GM10248 (cell line): Measurements from ENCODE around the gene ITPKB.

Experiments used
- CTCF ChIA-PET: fragments of 300-600 bp; sonication (Branson Sonifier 250); formaldehyde crosslinking; extraction: SDS; loops from one replicate; lab custom pipeline; 2021; ENCODE audit warnings: antibody characterized with exemption; lab: Yijun Ruan, JAX
- POLR2A ChIA-PET: fragments of 350-650 bp; sonication (Branson Sonifier 250); formaldehyde crosslinking; extraction: SDS; loops from one replicate; lab custom pipeline; 2020; ENCODE audit warnings: antibody characterized with exemption; lab: Yijun Ruan, JAX
- DNase-seq: peaks from one replicate; pipeline ENCODE4 v3.0.0; 2012; ENCODE audit errors: extremely low spot score
- CTCF ChIP-seq: IDR thresholded peaks from 2 replicates; pipeline ENCODE4 v1.5.1; 2012; ENCODE audit warnings: mild to moderate bottlenecking, low read depth; ENCODE audit errors: extremely low read depth, missing control alignments, control extremely low read depth

The ITPKB gene

DNA sequence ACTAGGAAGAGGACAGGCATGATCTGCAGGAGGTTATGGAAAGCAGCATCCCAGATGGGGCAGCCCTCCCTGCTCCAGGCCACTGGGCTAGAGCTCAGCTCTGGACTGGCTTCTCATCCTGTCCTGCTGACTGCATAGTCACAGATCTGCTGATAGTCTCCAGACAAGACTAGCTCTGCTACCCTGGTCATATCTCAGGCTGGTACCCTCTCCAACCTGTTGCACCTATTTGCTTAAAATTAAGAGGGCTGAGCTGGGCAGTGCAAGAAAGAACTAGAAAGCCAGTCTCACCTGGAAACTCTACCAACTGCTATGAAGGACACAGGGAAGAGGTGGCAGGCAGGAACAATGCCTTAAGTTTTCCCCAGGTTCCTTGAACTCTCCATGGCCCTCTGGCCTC lies 40.4 kb downstream of the ITPKB start:
- POLR2A ChIA-PET, result no interaction called here
- no peak for TF ChIP-seq CTCF
- no peak for DNase-seq
- CTCF ChIA-PET, result interaction anchor here (1.5 to 1.9 kb wide), 4 partner anchors 16 to 64 kb away, joined by 3 to 9 read pairs (median 5); no protein-coding TSS in a partner anchor

GRCh38 chr1:226697929-226698544 lies 41.0 kb downstream of the ITPKB start:
- POLR2A ChIA-PET, result no interaction called here
- DNase-seq, result no peak
- CTCF ChIA-PET, result interaction anchor here (1.0 to 2.7 kb wide), 7 partner anchors 13 to 63 kb away, joined by 3 to 10 read pairs (median 5); partner anchors contain the start of gene ITPKB
- no peak for TF ChIP-seq CTCF

DNA sequence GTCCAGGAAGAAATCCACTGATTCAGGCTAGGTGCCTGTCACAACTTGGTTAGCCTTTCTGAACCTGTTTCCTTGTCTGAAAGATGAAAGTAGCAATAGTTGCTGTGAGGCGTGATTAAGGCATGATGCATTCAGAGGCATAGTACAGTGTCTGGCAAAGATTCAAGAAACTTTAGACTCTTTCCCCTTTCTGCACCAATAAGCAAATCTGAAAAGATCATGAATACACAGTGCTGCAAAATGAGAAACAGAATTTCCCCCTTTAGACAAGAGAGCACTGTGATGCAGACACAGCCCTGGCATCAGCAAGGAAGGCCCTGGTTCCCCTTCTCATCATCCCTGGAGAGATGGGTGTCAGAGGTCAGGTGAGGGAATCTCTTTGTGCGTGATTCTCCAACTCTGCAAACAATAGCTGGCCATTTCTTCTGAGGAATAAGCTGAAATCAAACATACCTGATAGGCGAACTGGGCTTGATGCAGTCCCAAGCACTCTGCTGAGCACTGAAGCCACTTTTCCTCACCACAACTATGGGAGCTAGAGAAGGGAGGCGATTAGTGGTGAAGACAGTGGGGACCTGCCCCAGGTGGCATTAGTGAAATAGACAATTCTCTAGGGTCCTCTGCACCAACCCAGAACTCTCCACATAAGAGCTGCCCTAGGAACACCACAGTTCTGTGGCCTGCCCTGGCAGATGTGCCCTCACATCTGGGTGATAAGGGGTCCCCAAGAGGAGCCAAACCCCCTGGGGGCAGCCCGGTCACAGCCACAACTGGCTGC lies 41.7 kb downstream of the ITPKB start:
- no peak for TF ChIP-seq CTCF
- ChIA-PET CTCF (interaction anchor here (1.0 to 2.7 kb wide), 8 partner anchors 14 to 62 kb away, joined by 3 to 10 read pairs (median 5); partner anchors contain the start of gene ITPKB), POLR2A (no interaction called here)
- peak; percentile 55 for DNase-seq

DNA sequence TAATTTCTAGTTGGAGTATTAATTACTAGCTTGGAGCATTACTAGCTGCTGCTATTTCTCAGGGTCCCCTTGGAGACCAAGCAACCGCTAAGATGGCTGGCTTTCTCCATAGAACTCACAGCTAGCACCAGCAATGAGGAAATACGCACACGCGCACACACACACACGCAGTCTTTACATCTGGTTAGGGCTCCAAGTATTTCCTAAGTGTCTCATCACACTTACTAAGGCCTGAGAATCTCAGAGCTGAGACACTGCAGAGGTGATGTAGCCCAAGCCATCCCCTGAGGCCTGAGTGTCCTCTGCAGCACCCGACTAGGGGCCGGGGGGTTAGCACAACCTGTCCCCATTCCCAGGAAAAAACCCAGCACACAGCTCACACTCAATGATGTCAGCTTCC lies 42.5 kb downstream of the ITPKB start:
- ChIA-PET CTCF (interaction anchor here (0.7 to 2.7 kb wide), 6 partner anchors 9 to 78 kb away, joined by 3 to 10 read pairs (median 3); no protein-coding TSS in a partner anchor), POLR2A (no interaction called here)
- DNase-seq, result no peak
- TF ChIP-seq CTCF, result no peak

GRCh38 chr1:226695335-226695900 lies 43.7 kb downstream of the ITPKB start:
- TF ChIP-seq CTCF, result no peak
- POLR2A ChIA-PET, result no interaction called here
- CTCF ChIA-PET, result interaction anchor here (1.2 to 2.7 kb wide), 4 partner anchors 10 to 28 kb away, joined by 3 to 10 read pairs (median 4); no protein-coding TSS in a partner anchor
- DNase-seq, result no peak

- CTCF ChIA-PET, result interaction anchor here (1.2 to 2.2 kb wide), 5 partner anchors 11 to 136 kb away, joined by 3 to 16 read pairs (median 5); no protein-coding TSS in a partner anchor
- TF ChIP-seq CTCF, result no peak
- DNase-seq, result no peak
- POLR2A ChIA-PET, result no interaction called here
Observed at GRCh38 chr1:226692823-226693222, 46.3 kb downstream of the ITPKB start.
